G401.6 (cell line): ENCODE measurements around the gene KRT75.

Experiments used
- FAIRE-seq: peaks from 2 replicates; lab custom pipeline; 2012; peaks lifted over from hg19 to GRCh38; lab: Jason Lieb, UNC

Gene KRT75

DNA sequence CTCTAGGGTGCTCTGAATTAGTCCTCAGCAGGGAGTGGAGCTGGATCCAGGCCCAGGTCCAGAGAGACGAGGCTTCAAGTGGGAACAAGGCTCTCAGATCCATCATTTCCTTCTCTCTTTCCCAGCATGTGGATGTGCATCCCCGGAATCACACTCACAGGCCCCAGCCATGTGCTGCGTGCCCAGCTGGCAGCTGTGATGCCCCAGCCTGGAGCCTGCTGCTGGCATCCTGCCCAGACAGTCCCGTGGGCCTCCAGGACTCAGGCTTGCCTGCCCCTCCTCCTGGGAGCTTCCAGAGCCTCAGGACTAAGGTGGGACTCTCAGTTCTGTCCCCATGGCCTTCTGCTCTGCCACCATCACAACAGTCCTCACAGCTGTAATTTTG lies 42.6 kb downstream of the KRT75 start:
- FAIRE-seq = no peak

DNA sequence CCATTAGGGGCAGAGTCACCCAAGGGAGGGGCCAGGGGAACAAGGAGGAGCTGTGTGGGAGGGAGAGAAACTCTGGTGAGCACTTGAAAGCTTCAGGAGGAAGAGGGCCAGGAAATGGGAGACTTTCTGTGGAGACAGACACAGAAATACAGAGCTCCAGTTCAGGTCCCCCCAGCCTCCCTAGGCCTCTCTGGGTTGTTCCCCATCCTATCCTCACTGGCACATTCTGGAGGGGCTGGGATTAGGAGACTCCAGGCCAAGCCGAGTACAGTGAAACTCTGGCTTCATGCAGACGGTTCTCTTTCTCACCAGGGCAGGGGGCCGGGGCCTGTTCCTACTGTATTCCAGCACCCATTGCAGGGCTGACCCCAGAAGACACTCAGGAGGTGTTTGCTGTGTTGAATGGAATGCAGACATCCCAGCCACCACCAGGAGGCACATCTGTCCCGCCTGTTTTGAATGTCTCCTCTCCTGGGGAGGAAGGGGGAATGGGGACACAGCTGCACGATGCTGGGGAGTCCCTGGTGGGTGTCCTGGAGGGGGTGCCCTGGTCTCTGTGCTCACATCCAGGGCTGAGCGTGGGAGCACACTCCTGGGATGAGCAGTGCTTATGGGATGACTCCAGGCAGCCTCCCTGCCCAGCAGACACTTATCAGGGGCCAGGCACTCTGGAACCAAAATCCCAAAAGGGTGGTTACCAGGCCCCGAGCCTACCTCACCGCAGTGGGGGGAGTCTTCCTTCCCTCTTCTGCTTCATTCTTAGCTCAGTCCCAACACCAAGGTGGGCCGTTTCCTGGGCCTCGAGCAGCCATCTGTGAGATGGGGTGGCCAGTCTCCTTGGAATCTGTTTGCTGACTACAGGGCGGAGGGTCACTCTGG lies 43.2 kb downstream of the KRT75 start:
- no peak for FAIRE-seq

DNA sequence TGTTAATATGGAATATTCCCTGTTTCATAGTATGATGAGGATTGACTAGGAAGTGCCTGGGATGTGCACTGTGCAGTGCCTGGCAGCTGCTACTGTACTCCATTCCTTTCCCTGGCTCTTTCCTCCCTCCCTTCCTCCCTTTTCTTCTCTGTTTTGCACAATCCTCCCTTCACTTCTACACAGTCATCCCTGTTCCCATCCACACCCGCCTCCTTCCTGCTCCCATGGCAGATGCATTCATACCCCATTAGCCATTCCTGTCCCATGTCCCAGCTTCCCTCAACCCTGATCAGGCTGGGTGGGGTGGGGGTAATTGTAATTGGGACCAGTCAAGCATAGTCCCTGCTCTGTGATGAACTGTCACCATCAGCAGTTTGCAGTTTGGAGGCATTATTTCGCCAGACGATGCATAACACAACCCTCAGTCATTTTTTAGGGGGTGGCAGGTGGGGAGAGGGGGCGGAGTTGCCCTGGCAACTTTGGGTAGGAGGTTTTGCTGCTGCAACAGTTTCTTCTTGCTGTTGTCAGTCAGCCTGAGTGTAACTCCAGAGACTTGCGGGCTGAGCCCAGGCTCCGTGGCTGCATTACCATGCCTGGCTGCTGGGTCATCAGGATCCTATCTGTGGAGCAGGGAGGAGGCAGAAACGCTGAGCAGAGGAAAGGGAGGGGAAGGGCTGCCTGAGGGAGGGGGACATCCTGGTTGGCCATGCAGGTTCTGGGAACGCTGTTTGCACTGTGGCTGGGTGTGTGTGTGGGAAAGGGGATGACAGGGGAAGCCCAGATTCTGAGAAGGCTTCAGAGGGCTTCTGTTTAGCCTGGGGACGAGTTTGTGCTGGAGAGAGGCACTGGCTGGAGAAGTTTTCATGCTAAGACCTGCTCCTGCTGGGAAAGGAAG lies 44.6 kb downstream of the KRT75 start:
- FAIRE-seq = no peak

DNA sequence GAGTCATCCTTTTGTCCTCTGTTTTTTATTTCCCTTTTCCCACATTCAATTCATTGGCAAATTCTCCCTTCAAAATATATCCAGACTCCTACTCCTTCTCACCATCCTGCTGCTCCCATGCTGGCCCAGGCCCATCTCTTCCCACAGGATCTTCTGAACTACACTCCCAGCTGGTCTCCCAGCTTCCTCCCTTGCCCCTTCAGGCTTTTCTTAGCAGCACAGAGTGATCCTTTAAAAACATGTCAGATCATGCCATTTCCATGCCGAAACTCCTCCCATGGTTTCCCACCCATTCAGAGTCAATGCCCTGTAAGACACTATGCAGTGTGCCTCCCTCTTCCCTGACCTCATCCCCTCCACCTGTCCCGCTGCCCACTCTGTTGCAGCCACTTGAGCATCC lies 46.3 kb downstream of the KRT75 start:
- FAIRE-seq = no peak

DNA sequence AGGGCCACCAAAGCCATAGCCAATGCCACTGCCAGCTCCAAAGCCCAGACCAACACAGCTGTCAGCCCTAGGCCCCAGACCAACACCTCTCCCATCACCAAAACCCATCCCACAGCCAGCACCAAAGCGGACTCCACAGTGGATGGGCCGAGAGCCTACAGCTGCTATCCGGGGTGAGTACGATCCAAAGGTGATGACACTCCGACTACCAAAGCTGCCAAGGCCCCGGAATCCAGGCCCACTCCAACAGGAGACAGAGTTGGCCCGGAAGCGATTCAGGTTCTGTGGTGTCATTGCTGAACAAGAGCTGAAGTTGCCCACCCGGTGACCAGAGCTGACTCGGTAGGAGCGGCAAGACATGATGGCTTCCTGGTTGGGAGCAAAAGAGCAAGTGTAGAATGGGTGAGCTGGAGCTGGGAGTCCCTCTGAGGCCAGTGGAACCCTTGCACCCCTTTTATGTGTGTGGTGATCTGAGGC lies 48.9 kb downstream of the KRT75 start, which contains the start of gene KRT84:
KRT84 (minus strand) TSS at position 427 of the 477 bp plus-strand sequence; CDS start at position 360, 67 bp downstream.
- no peak for FAIRE-seq

DNA sequence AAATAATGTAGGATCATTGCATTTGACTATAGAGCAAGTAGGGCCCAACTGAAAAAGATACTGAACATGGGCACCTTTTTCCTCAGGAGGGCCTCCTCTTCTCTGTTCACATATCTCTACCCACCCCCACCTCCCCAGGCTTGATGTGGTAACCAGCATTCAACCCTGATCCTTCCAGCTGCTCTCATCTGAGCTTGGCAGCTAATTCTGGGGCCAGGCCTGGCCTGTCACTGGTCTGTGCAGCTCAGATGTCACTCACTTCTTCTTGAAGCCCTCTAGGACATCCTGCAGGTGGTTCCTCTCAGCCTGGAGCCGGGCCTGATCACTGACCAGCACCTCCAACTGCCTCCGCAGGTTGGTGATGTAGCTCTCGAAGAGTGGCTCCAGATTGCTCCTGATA lies 50.8 kb downstream of the KRT75 start:
- no peak for FAIRE-seq

DNA sequence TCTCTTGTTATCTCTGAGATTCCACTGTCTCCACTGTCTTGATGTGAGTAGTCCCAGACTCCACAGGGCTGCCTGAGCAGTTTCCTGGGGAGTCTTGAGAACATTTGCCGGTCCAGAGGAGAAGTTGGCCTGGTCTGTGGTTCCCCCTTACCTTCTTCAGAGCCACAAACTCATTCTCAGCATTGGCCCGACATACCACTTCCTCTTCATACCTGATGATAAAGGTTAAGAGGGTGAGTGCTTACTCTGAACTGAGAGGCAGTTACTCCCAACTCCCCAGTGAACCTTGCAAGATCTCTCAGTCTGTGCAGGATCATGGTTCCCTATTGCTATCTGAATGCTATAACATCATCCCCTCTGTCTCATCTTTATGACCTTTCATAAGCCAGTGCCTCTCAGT lies 51.3 kb downstream of the KRT75 start:
- FAIRE-seq = no peak

DNA sequence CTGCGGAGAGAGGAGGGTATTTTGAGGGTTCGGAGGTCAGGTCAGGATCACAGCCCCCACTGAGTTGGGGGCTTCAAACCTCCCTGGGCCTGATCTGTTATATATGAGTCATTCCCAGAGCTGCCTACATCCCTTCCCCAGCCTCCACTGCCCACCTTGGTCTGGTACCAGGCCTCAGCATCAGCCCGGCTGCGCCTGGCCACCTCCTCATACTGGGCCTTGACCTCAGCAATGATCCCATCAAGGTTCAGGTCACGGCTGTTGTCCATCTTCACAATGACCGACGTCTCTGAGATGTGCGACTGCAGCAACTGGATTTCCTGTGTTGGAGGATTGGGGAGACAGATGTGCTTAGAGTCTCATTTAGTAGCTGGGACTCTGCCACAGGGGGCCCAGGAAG lies 53.0 kb downstream of the KRT75 start:
- no peak for FAIRE-seq

DNA sequence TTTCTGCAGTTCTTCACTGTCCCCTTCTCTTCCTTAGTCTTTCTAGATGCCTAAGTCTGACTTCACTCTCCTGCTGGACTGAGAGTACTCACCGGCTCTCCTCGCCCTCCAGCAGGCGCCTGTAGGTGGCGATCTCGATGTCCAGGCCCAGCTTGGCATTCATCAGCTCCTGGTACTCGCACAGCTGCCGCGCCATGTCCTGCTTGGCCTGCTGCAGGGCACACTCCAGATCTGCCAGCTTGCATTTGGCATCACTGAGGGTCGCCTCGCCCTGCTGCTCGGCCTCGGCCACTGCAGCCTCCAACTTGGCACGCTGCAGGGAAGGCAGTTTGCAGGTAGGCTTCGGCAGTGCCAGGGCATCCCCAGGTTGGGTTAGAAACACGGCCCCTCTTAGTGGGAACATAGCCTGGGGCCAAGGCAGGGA lies 53.9 kb downstream of the KRT75 start:
- FAIRE-seq = no peak

DNA sequence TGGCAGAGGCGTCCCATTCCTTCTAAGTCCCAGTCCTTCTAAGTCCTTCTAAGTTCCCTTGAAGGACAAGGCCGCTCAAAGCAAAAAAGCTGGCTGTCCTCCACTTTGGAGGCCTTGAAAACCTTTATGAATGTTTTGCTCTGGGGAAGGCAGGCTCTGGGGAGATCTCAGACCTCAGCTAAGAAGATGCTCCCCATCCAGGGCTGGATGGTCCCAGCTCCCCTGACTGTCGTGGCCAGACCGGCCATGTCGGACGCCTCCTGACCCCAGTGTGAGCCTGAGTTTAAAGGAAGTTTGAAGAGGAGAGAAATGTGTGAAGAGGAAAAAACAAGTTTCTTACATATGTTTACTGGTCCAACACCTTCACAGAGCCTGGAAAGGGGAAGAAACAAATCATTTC lies 54.6 kb downstream of the KRT75 start:
- no peak for FAIRE-seq

DNA sequence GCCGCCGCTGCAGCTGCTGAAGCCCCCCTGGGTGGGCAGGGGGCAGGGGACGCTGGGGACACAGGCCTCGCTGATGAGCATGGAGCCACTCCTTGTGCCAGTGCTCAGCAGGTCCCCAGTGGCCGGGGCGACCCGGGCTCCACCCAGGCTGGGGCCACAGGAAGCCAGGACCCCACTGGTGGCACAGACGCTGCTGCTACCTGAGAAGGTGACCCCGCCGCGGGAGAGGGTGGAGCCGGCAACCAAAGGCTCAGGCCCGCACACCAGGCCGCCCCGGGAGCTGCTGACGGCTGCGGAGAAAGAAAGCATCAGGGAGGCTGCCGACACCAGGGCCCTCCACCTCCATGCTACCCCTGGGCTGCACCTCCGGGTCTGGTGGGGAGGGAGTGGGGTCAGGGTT lies 56.1 kb downstream of the KRT75 start:
- no peak for FAIRE-seq

DNA sequence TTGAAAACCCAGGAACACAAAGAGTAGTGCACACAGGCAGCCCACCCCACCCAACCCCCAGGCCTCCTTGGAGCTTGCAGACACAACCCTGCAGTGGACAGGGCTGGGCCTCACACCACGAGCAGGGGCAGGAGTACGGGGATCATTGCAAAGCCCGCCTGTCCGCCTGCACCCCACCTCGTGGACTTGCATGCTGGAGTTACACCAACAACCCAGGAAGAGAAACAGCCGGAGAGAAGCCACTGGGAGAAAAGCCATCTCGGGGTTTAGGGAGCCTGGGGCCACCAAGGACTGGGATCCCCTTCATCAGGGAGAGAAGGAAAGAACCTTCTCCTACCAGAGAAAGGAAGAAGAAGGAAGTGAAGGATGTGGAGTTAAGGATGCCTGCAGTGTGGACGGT lies 56.9 kb downstream of the KRT75 start:
- FAIRE-seq = no peak
